ENCODE data around the gene KIF11.

GRCh38 chr10:92688573-92688926 lies 95.6 kb downstream of the KIF11 start:
- TF ChIP-seq POLR2AphosphoS5 (IDR thresholded peaks at IDR 0.05; ENCODE audit: low read depth, low read length) (no peak), CTCF (IDR thresholded peaks at IDR 0.05) (no peak)
